ENCODE results near the gene KCNG2. TPM values are rescaled to one million over a fixed set of nuclear protein-coding genes. Genes with fewer than 3 reads are reported as not detected.

KCNG2 gene
- total RNA-seq, 1 donor from 2014 or later: not detected

DNA sequence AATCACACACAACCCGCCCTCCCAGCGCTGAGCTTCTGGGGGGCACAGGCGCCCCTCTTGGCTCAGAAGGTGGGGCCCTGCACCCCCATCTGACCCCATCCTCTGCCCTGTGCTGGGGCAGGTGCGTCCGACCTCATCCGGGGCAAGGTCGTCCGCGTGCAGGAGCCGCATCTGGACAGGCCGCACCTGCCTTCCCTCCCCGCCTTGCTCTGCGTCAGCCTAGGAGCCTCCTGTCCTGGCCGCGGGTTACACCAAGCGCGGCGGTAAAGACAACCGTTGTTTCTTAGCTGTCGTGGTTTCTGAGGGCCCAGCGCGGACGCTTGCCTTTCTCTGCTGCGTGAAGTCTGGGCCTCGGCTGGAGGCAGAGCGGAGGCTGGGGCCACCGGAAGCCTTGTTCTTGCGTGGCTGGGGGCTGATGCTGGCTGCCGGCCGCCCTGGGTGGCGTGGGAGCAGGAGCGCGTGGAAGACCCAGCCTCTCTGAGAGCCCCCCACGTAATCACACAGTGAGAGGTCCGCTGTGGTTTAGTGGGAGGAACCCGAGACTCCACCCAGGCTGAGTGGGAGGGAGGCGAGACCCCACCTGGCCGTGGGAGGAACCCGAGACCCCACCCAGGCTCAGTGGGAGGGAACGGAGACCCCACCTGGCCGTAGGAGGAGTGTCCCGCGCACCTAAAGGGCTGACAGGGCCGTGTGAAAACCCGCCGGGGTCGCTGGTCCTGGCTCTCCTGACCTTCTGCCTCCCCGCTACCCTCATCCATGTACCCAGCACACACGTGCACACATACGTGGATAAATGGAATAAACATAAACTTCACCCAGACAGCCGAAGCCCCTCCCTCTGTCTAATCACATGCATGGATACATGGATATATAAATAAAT, 51.8 kb downstream of the KCNG2 start:
- Mint-ChIP-seq H3K27me3 (ENCODE audit: low read depth) (peaks cover 5% of the 10 kb centered on the region), H3K36me3 (ENCODE audit: low read depth) (no peaks in the 10 kb centered on the region), H3K4me3 (no peak overlapping the region), H3K27ac (ENCODE audit: unreplicated experiment) (no peak overlapping the region), H3K9me3 (peaks cover 2% of the 10 kb centered on the region), H3K4me1 (no peaks in the 10 kb centered on the region)
- TF ChIP-seq, protein P1, sequence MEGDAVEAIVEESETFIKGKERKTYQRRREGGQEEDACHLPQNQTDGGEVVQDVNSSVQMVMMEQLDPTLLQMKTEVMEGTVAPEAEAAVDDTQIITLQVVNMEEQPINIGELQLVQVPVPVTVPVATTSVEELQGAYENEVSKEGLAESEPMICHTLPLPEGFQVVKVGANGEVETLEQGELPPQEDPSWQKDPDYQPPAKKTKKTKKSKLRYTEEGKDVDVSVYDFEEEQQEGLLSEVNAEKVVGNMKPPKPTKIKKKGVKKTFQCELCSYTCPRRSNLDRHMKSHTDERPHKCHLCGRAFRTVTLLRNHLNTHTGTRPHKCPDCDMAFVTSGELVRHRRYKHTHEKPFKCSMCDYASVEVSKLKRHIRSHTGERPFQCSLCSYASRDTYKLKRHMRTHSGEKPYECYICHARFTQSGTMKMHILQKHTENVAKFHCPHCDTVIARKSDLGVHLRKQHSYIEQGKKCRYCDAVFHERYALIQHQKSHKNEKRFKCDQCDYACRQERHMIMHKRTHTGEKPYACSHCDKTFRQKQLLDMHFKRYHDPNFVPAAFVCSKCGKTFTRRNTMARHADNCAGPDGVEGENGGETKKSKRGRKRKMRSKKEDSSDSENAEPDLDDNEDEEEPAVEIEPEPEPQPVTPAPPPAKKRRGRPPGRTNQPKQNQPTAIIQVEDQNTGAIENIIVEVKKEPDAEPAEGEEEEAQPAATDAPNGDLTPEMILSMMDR (conservative IDR thresholded peaks at IDR 0.05): no peak
- DNase-seq (ENCODE audit: low read depth, low spot score): no peak

GRCh38 chr18:79850731-79851130, 53.0 kb downstream of the KCNG2 start:
- H3K27ac Mint-ChIP-seq (ENCODE audit: unreplicated experiment): no peak overlapping the region
- TF ChIP-seq, protein P1 (conservative IDR thresholded peaks at IDR 0.05): no peak
- no peak for DNase-seq (ENCODE audit: low read depth, low spot score)
- no peaks in the 10 kb centered on the region for H3K4me1 Mint-ChIP-seq
- H3K36me3 Mint-ChIP-seq (ENCODE audit: low read depth): no peaks in the 10 kb centered on the region
- no peaks in the 10 kb centered on the region for H3K9me3 Mint-ChIP-seq
- H3K4me3 Mint-ChIP-seq: no peak overlapping the region
- H3K27me3 Mint-ChIP-seq (ENCODE audit: low read depth): peaks cover 3% of the 10 kb centered on the region

- H3K4me1 Mint-ChIP-seq: no peaks in the 10 kb centered on the region
These were observed 53.8 kb downstream of the KCNG2 start for GRCh38 chr18:79851489-79851888.

DNA sequence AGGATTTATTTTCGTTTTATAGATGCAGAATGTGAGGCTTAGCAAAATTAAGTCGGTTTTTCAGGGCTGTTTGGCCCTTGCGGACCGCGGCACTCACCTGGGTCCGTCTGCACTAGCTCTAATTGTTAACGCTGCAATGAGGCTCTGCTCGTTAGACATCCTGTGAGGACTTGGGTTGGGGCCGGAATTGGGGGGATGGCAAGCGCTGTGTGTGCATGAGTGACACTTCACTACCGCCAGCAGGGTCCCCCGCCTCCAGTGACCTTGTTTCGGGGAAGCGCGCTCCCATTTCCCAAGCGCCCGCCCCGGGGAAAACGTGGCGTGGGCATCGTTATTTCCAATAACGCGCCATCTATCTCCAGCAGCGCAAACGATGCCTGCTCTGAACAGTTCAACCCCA, 54.2 kb downstream of the KCNG2 start:
- Mint-ChIP-seq H3K27ac (ENCODE audit: unreplicated experiment) (no peak overlapping the region), H3K4me1 (no peaks in the 10 kb centered on the region), H3K9me3 (no peaks in the 10 kb centered on the region), H3K36me3 (ENCODE audit: low read depth) (no peaks in the 10 kb centered on the region), H3K4me3 (no peak overlapping the region), H3K27me3 (ENCODE audit: low read depth) (peaks cover 8% of the 10 kb centered on the region)
- DNase-seq (ENCODE audit: low read depth, low spot score): no peak
- TF ChIP-seq, protein P1 (conservative IDR thresholded peaks at IDR 0.05): no peak

More at GRCh38 chr18:79851489-79851888, 53.8 kb downstream of the KCNG2 start:
- Mint-ChIP-seq H3K27me3 (ENCODE audit: low read depth) (peaks cover 8% of the 10 kb centered on the region), H3K9me3 (no peaks in the 10 kb centered on the region), H3K27ac (ENCODE audit: unreplicated experiment) (no peak overlapping the region), H3K36me3 (ENCODE audit: low read depth) (no peaks in the 10 kb centered on the region), H3K4me3 (no peak overlapping the region)
- no peak for DNase-seq (ENCODE audit: low read depth, low spot score)
- TF ChIP-seq, protein P1 (conservative IDR thresholded peaks at IDR 0.05): no peak

GRCh38 chr18:79852561-79853302, 55.0 kb downstream of the KCNG2 start:
- Mint-ChIP-seq H3K9me3 (no peaks in the 10 kb centered on the region), H3K4me3 (no peak overlapping the region), H3K27ac (ENCODE audit: unreplicated experiment) (no peak overlapping the region), H3K36me3 (ENCODE audit: low read depth) (no peaks in the 10 kb centered on the region), H3K4me1 (peaks cover 5% of the 10 kb centered on the region), H3K27me3 (ENCODE audit: low read depth) (peaks cover 15% of the 10 kb centered on the region)
- TF ChIP-seq, protein P1 (conservative IDR thresholded peaks at IDR 0.05): no peak
- no peak for DNase-seq (ENCODE audit: low read depth, low spot score)
